ENCODE results near the gene ADD1. TPM values are rescaled to one million over a fixed set of nuclear protein-coding genes. Genes with fewer than 3 reads are reported as not detected.

ADD1 gene
- total RNA-seq, 2 donors from 2014 or later, result 250 to 254 TPM

- DNase-seq (peak in 1 of 2 donors; percentile 8), ATAC-seq (no peak)
- intact Hi-C loops (cut with DNase I, micrococcal nuclease), result no loop called here
Measured at GRCh38 chr4:2830632-2831610, 12.7 kb upstream of the ADD1 start.

- DNase-seq (peak in 1 of 2 donors; percentile 25), ATAC-seq (no peak)
- intact Hi-C loops (cut with DNase I, micrococcal nuclease), result no loop called here
Measured at GRCh38 chr4:2831611-2832308, 11.9 kb upstream of the ADD1 start.

GRCh38 chr4:2832309-2832980, 11.2 kb upstream of the ADD1 start:
- ATAC-seq (no peak), DNase-seq (peak in 1 of 2 donors; percentile 22)
- intact Hi-C loops (cut with DNase I, micrococcal nuclease), result no loop called here

GRCh38 chr4:2832981-2833670, 10.5 kb upstream of the ADD1 start:
- DNase-seq (peak in 1 of 2 donors; percentile 18), ATAC-seq (no peak)
- intact Hi-C loops (cut with DNase I, micrococcal nuclease), result no loop called here

GRCh38 chr4:2833671-2834000, 10.0 kb upstream of the ADD1 start:
- ATAC-seq (no peak), DNase-seq (no peak)
- intact Hi-C loops (cut with DNase I, micrococcal nuclease), result no loop called here

- peak in 1 of 2 donors; percentile 6 for DNase-seq
- no peak for ATAC-seq
- intact Hi-C loops (cut with DNase I, micrococcal nuclease), result no loop called here
Measured at GRCh38 chr4:2834001-2834921, 9.4 kb upstream of the ADD1 start.

- ATAC-seq, result no peak
- intact Hi-C loops (cut with DNase I, micrococcal nuclease), result no loop called here
- peak in 1 of 2 donors; percentile 9 for DNase-seq
Measured at GRCh38 chr4:2835978-2836377, 7.7 kb upstream of the ADD1 start.

GRCh38 chr4:2836391-2836859, 7.2 kb upstream of the ADD1 start:
- DNase-seq (no peak), ATAC-seq (no peak)
- intact Hi-C loops (cut with DNase I, micrococcal nuclease), result no loop called here

GRCh38 chr4:2837110-2837903, 6.3 kb upstream of the ADD1 start:
- DNase-seq, result peak in 1 of 2 donors; percentile 9
- peak; percentile 3 for ATAC-seq
- intact Hi-C loops (cut with DNase I, micrococcal nuclease), result no loop called here

- peak; percentile 45 for ATAC-seq
- DNase-seq, result peak in 1 of 2 donors; percentile 53
- intact Hi-C loops (cut with DNase I, micrococcal nuclease), result no loop called here
Measured at GRCh38 chr4:2837904-2838496, 5.6 kb upstream of the ADD1 start.

GRCh38 chr4:2839060-2839459, 4.6 kb upstream of the ADD1 start:
- intact Hi-C loops (cut with DNase I, micrococcal nuclease), result no loop called here
- ATAC-seq (no peak), DNase-seq (no peak)

- ATAC-seq, result peak; percentile 24
- intact Hi-C loops (cut with DNase I, micrococcal nuclease), result no loop called here
Measured at GRCh38 chr4:2842687-2843262, 869 bp upstream of the ADD1 start.

GRCh38 chr4:2843941-2844584, 419 bp downstream of the ADD1 start:
- intact Hi-C loops (cut with DNase I, micrococcal nuclease), result no loop called here
- DNase-seq (peak in 1 of 2 donors; percentile 63), ATAC-seq (peak; percentile 20)

More at GRCh38 chr4:2842687-2843262, 869 bp upstream of the ADD1 start:
- DNase-seq, result peak in 1 of 2 donors; percentile 10

- ATAC-seq (no peak), DNase-seq (no peak)
- intact Hi-C loops (cut with DNase I, micrococcal nuclease), result no loop called here
Measured at GRCh38 chr4:2846172-2846571, 2.5 kb downstream of the ADD1 start.

- intact Hi-C loops (cut with DNase I, micrococcal nuclease), result no loop called here
- ATAC-seq, result no peak
Measured at GRCh38 chr4:2847302-2847871, 3.7 kb downstream of the ADD1 start.

More at GRCh38 chr4:2847302-2847871, 3.7 kb downstream of the ADD1 start:
- no peak for DNase-seq
